LNCaP clone FGC (cell line): ENCODE data around the gene TMEM43.
"Not testable (repeated sequence)": the region's sequence is repeated elsewhere in the genome, so short reads cannot be mapped to it uniquely, and the experiment has no call there.

ENCODE experiments used
- DNase-seq: peaks from one replicate; pipeline ENCODE4 v3.0.0-alpha.2; 2011; ENCODE audit warnings: low read depth
- H3K4me3 ChIP-seq: 2 replicates; pipeline ENCODE4 v1.5.1; 2011; ENCODE audit warnings: mild to moderate bottlenecking, low read depth, low read length, control low read depth
- CTCF ChIP-seq: IDR thresholded peaks from 2 replicates; pipeline ENCODE4 v1.5.1; 2012; ENCODE audit warnings: mild to moderate bottlenecking; ENCODE audit not compliant: control insufficient read depth, insufficient read depth; ENCODE audit errors: extremely low read depth

The TMEM43 gene

GRCh38 chr3:14124615-14125192 lies at the start of gene TMEM43, which contains the start of gene CHCHD4:
TSS of gene TMEM43 (plus strand) at chr3:14125052. CDS start at chr3:14125194, 142 bp downstream.
TSS of gene CHCHD4 (minus strand) at chr3:14124870. CDS start at chr3:14124676, 194 bp downstream.
- peak within 1 kb of the TSS; percentile 81 for H3K4me3 ChIP-seq
- 0 out of 2 replicates have a peak, but pooled peaks have one; percentile 0 for TF ChIP-seq CTCF
- peak; percentile 97 for DNase-seq

- H3K4me3 ChIP-seq, DNase-seq: not testable (repeated sequence)
These were observed 49.6 kb upstream of the TMEM43 start for GRCh38 chr3:14075233-14075632.

GRCh38 chr3:14077310-14077709 lies 47.5 kb upstream of the TMEM43 start:
- H3K4me3 ChIP-seq: no peak overlapping the region
- no peak for DNase-seq
- TF ChIP-seq CTCF: no peak

GRCh38 chr3:14082108-14082657 lies 42.7 kb upstream of the TMEM43 start:
- TF ChIP-seq CTCF: no peak
- no peak overlapping the region for H3K4me3 ChIP-seq
- no peak for DNase-seq

- DNase-seq, H3K4me3 ChIP-seq: not testable (repeated sequence)
These were observed 37.4 kb upstream of the TMEM43 start for GRCh38 chr3:14087461-14087860.

- H3K4me3 ChIP-seq, DNase-seq: not testable (repeated sequence)
These were observed 32.9 kb upstream of the TMEM43 start for GRCh38 chr3:14091959-14092358.

GRCh38 chr3:14092464-14092863 lies 32.4 kb upstream of the TMEM43 start:
- TF ChIP-seq CTCF: no peak
- no peak overlapping the region for H3K4me3 ChIP-seq
- no peak for DNase-seq

- no peak overlapping the region for H3K4me3 ChIP-seq
- TF ChIP-seq CTCF: no peak
- DNase-seq: no peak
These were observed 31.0 kb upstream of the TMEM43 start for GRCh38 chr3:14093831-14094230.
